HUES6 (cell line): Measurements from ENCODE around the gene GNA12.
"Not testable (repeated sequence)": the region's sequence is repeated elsewhere in the genome, so short reads cannot be mapped to it uniquely, and the experiment has no call there.

Experiments
- H3K27ac ChIP-seq: 2 replicates; pipeline ENCODE4 v1.7.0; 2013; ENCODE audit warnings: low read depth, mild to moderate bottlenecking, low read length, inconsistent platforms
- H3K27me3 ChIP-seq: 2 replicates; pipeline ENCODE4 v1.6.1; 2013; ENCODE audit warnings: low read length; ENCODE audit not compliant: control insufficient read depth, insufficient read depth
- H3K36me3 ChIP-seq: 2 replicates; pipeline ENCODE4 v1.6.1; 2013; ENCODE audit warnings: low read length; ENCODE audit not compliant: control insufficient read depth, insufficient read depth
- H3K4me1 ChIP-seq: 2 replicates; pipeline ENCODE4 v1.6.1; 2013; ENCODE audit warnings: low read length; ENCODE audit not compliant: control insufficient read depth, insufficient read depth
- H3K4me3 ChIP-seq: 2 replicates; pipeline ENCODE4 v1.5.1; 2013; ENCODE audit warnings: low read depth, low read length
- H3K9ac ChIP-seq: one replicate; pipeline ENCODE4 v1.6.1; 2013; ENCODE audit warnings: mild to moderate bottlenecking, low read length
- H3K9me3 ChIP-seq: 2 replicates; pipeline ENCODE4 v1.6.1; 2013; ENCODE audit warnings: low read depth, low read length; ENCODE audit not compliant: control insufficient read depth, insufficient read depth

Gene GNA12

GRCh38 chr7:2707481-2707880, 136.6 kb downstream of the GNA12 start:
- Histone ChIP-seq H3K4me3 (no peak overlapping the region), H3K4me1 (peaks cover 9% of the 10 kb centered on the region; the same call in 1 of the 2 replicates), H3K36me3 (no peaks in the 10 kb centered on the region), H3K27me3 (no peaks in the 10 kb centered on the region), H3K27ac (no peak overlapping the region), H3K9ac (no peak overlapping the region), H3K9me3 (no peaks in the 10 kb centered on the region)

- no peak overlapping the region for H3K9ac ChIP-seq
- no peak overlapping the region for H3K27ac ChIP-seq
- peaks cover 9% of the 10 kb centered on the region; the same call in 1 of the 2 replicates for H3K4me1 ChIP-seq
- no peak overlapping the region for H3K4me3 ChIP-seq
- H3K27me3 ChIP-seq, result no peaks in the 10 kb centered on the region
- no peaks in the 10 kb centered on the region for H3K9me3 ChIP-seq
- no peaks in the 10 kb centered on the region for H3K36me3 ChIP-seq
These were observed 137.4 kb downstream of the GNA12 start for GRCh38 chr7:2706685-2707126.

- H3K27me3 ChIP-seq, result no peaks in the 10 kb centered on the region
- no peaks in the 10 kb centered on the region for H3K9me3 ChIP-seq
- no peaks in the 10 kb centered on the region for H3K36me3 ChIP-seq
- no peak overlapping the region for H3K9ac ChIP-seq
- H3K4me1 ChIP-seq, result peaks cover 9% of the 10 kb centered on the region; the same call in 1 of the 2 replicates
- no peak overlapping the region for H3K27ac ChIP-seq
- no peak overlapping the region for H3K4me3 ChIP-seq
These were observed 138.6 kb downstream of the GNA12 start for GRCh38 chr7:2705371-2706096.

- Histone ChIP-seq H3K4me1 (peaks cover 6% of the 10 kb centered on the region; the same call in 1 of the 2 replicates), H3K9ac (no peak overlapping the region)
These were observed 141.5 kb downstream of the GNA12 start for GRCh38 chr7:2702594-2702957.

GRCh38 chr7:2701832-2702593, 142.1 kb downstream of the GNA12 start:
- H3K9ac ChIP-seq, result no peak overlapping the region

More at GRCh38 chr7:2702594-2702957, 141.5 kb downstream of the GNA12 start:
- Histone ChIP-seq H3K36me3 (no peaks in the 10 kb centered on the region), H3K27me3 (no peaks in the 10 kb centered on the region), H3K4me3 (no peak overlapping the region), H3K9me3 (no peaks in the 10 kb centered on the region), H3K27ac (no peak overlapping the region)

DNA sequence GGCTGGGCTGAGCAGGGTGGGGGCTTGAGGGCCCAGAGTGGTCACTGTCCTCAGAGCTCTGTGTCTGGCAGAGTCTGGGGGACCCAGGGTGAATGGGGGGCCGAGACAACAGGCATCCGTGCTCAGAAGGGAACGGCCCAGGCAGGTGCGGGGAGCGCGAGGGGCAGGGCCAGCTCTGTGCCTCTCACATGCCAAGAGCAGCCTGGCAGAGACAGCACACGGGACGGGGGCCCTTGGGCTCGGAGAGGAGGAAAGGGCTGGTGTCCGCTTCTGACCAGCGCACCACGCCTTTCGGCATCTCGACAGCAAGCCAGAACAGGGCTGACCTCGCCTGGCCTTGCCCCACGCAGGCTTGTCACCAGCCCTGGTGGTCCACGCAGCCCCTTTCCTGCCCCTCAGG, 142.7 kb downstream of the GNA12 start:
- Histone ChIP-seq H3K9me3 (no peaks in the 10 kb centered on the region), H3K9ac (no peak overlapping the region), H3K36me3 (no peaks in the 10 kb centered on the region), H3K27me3 (no peaks in the 10 kb centered on the region), H3K4me1 (no peaks in the 10 kb centered on the region), H3K4me3 (no peak overlapping the region), H3K27ac (no peak overlapping the region)

More at GRCh38 chr7:2701832-2702593, 142.1 kb downstream of the GNA12 start:
- 0 out of 2 replicates have a peak, but pooled peaks cover under 1% of the 10 kb centered on the region for H3K4me1 ChIP-seq
- no peak overlapping the region for H3K4me3 ChIP-seq
- H3K36me3 ChIP-seq, result no peaks in the 10 kb centered on the region
- no peaks in the 10 kb centered on the region for H3K27me3 ChIP-seq
- no peak overlapping the region for H3K27ac ChIP-seq
- no peaks in the 10 kb centered on the region for H3K9me3 ChIP-seq

- H3K9ac ChIP-seq, result no peak overlapping the region
- no peak overlapping the region for H3K4me3 ChIP-seq
- no peak overlapping the region for H3K27ac ChIP-seq
- no peaks in the 10 kb centered on the region for H3K4me1 ChIP-seq
- H3K36me3 ChIP-seq, result no peaks in the 10 kb centered on the region
- no peaks in the 10 kb centered on the region for H3K9me3 ChIP-seq
- H3K27me3 ChIP-seq, result no peaks in the 10 kb centered on the region
These were observed 143.8 kb downstream of the GNA12 start for GRCh38 chr7:2700141-2700850.

- no peaks in the 10 kb centered on the region for H3K4me1 ChIP-seq
- no peak overlapping the region for H3K4me3 ChIP-seq
- H3K36me3 ChIP-seq, result no peaks in the 10 kb centered on the region
- no peak overlapping the region for H3K27ac ChIP-seq
- H3K9ac ChIP-seq, result no peak overlapping the region
- H3K27me3 ChIP-seq, result no peaks in the 10 kb centered on the region
- H3K9me3 ChIP-seq, result no peaks in the 10 kb centered on the region
These were observed 144.9 kb downstream of the GNA12 start for GRCh38 chr7:2699289-2699620.

DNA sequence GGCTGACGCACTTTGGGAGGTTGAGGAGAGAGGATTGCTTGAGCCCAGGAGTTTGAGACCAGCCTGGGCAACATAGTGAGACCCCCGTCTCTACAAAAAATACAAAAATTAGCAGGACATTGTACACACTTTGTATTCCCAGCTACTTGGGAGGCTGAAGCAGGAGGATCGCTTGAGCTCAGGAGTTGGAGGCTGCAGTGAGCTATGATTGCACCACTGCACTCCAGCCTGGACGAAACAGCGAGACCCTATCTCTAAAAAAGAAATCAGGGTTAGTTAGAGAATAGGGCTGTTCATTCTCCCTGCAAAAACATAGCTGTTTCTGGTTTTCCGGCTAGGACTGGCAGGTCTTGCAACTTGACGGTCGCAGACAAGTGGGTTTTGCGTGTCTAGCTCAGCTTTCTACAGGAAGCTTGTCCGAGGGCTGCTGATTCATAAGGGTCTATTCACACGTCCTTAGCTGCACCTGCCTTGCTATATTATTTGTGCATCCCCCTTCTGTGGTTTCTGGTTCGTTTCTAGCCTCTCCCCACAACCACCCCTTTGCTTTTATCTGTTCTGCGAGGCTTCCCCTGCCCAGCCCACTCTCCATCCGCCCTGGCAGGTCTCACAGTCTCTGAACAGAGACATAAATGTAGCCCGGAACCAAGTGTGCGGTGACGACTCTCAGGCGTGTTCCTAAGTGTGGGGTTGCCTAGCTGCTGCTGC, 145.4 kb downstream of the GNA12 start:
- Histone ChIP-seq H3K9me3 (no peaks in the 10 kb centered on the region), H3K9ac (no peak overlapping the region), H3K27ac (no peak overlapping the region), H3K4me1 (no peaks in the 10 kb centered on the region), H3K4me3 (no peak overlapping the region), H3K36me3 (no peaks in the 10 kb centered on the region), H3K27me3 (no peaks in the 10 kb centered on the region)

DNA sequence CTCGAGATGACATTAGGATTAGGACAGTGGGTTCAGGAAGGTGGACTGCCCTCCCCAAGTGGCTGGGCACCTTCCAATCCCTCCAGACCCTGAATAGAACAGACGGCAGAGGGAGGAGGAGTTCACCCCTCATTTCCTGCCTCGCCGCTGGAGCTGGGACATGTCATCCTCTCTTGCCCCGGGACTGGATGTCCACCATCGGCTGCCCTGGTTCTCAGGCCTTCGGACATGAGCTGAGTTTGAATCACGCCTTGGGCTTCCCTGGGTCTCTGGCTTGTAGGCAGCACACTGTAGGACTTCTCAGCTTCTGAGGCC, 150.0 kb downstream of the GNA12 start:
- not testable (repeated sequence) for H3K4me3 ChIP-seq, H3K36me3 ChIP-seq, H3K4me1 ChIP-seq, H3K27ac ChIP-seq, H3K9ac ChIP-seq, H3K9me3 ChIP-seq
- H3K27me3 ChIP-seq, result peaks cover 17% of the 10 kb centered on the region
